HG03108 (cell line): ENCODE data around the gene GBP3.
"Not testable (repeated sequence)": the region's sequence is repeated elsewhere in the genome, so short reads cannot be mapped to it uniquely, and the experiment has no call there.

Source experiments
- ATAC-seq: cut with Tn5 transposase; IDR thresholded peaks from one replicate; pipeline ENCODE4 v1.9.1; 2021; ENCODE audit warnings: moderate library complexity; ENCODE audit not compliant: unreplicated experiment

The GBP3 gene

GRCh38 chr1:89041721-89042120, 19.1 kb upstream of the GBP3 start:
- ATAC-seq, result no peak

- peak; percentile 95 for ATAC-seq
Measured at GRCh38 chr1:89041119-89041641, 18.5 kb upstream of the GBP3 start.

- ATAC-seq, result no peak
Measured at GRCh38 chr1:89040315-89040626, 17.6 kb upstream of the GBP3 start.

- no peak for ATAC-seq
Measured at GRCh38 chr1:89037186-89037585, 14.5 kb upstream of the GBP3 start.

GRCh38 chr1:89035080-89035479, 12.4 kb upstream of the GBP3 start:
- ATAC-seq, result no peak

DNA sequence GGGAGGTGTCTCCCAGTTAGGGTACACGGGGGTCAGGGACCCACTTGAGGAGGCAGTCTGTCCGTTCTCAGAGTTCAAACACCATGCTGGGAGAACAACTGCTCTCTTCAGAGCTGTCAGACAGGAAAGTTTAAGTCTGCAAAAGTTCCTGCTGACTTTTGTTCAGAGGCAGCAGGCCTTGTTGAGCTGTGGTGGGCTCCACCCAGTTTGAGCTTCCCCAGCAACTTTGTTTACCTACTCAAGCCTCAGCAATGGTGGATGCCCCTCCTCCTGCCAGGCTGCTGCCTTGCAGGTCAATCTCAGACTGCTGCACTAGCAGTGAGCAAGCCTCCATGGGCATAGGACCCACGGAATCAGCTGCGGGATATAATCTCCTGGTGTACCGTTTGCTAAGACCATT, 11.3 kb upstream of the GBP3 start:
- ATAC-seq, result not testable (repeated sequence)

GRCh38 chr1:89029051-89029450, 6.4 kb upstream of the GBP3 start:
- ATAC-seq, result not testable (repeated sequence)

GRCh38 chr1:89025928-89026327, 3.3 kb upstream of the GBP3 start:
- ATAC-seq, result no peak

DNA sequence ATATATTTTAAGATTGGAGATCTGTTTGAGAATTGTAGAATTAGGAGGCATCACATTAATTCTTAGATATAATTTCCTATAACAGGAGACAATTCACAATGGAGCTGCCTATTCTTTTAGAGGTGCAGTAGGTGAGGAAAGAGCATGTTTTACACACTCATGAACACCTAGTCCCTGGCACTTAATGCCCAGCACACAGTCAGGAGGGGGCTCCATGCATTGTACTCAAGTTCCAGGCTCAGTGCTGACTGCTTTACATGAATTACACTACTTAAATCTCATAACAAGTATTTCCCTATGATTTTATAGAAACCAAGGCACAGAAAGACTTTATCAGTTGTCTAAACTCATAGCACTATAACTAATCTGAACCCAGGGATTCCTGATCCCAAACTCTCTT, 360 bp upstream of the GBP3 start:
- ATAC-seq, result no peak

DNA sequence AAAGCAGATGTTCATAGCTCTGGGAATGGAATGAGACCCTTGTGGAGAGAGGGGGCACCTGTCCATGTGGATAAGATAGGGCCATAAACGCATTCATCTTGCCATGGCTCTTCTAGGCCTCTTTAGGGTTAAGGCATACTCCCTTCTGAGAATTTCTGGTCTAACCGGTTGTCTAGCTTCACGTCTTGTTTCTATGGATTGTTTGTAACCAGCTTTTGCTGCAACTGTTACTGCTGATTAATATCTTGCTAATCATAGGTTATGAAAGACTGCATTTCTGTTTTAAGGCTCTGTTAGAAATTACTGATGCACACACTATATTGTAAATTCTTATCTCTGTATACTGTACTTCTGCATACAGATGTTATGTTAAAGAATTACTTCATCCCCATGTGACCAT, 4.3 kb downstream of the GBP3 start:
- not testable (repeated sequence) for ATAC-seq

DNA sequence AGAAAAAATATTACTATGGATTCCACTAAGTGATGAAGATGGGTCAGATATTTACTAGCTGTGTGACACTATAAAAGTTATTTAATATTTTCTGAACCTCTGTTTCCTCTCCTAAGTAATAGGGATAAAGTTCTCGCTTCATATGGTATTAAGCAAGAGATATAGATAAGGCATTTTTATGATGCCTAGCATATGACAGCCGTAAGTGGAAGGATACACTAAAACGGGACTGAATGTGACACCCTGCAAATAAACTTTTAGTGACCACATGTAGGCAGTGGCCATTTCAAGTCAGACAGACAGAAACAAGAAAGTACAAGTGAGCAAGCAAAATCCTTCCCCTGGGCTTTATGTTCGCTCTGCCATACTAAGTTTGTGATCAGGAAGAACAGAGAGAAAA, 14.2 kb downstream of the GBP3 start:
- ATAC-seq, result no peak

GRCh38 chr1:89005286-89006151, 17.1 kb downstream of the GBP3 start:
- no peak for ATAC-seq

DNA sequence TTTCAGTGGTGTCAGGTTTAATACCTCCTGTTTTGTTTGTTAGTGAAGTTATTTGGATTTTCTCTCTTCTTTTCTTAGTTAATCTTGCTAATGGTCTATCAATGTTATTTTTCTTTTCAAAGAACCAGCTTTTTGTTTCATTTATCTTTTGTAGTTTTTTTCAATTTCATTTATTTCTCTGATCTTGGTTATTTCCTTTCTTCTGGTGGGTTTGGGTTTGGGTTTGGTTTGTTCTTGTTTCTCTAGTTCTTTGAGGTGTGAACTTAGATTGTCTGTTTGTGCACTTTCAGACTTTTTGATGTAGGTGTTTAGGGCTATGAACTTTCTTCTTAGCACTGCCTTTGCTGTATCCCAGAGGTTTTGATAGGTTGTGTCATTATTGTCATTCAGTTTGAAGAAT, 20.5 kb downstream of the GBP3 start:
- not testable (repeated sequence) for ATAC-seq

- no peak for ATAC-seq
Measured at GRCh38 chr1:89001510-89001909, 21.2 kb downstream of the GBP3 start.

DNA sequence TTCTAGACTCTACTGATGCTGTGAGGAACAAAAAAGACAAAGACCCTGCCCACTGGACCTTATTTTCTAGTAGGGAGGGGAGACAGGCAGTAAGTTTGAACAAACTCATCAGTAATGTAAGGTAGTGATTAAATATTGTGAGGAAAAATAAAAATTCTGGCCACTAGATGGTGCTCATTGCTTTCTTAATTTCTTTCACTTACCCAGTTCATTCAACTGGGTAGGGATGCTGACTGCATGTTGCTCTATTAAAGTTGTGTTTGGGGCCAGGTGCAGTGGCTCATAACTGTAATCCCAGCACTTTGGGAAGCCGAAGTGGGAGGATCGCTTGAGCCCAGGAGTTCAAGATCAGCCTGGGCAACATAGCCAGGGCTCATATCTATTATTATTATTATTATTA, 23.9 kb downstream of the GBP3 start:
- peak; percentile 65 for ATAC-seq

- ATAC-seq, result no peak
Measured at GRCh38 chr1:88990426-88990825, 32.2 kb downstream of the GBP3 start.

DNA sequence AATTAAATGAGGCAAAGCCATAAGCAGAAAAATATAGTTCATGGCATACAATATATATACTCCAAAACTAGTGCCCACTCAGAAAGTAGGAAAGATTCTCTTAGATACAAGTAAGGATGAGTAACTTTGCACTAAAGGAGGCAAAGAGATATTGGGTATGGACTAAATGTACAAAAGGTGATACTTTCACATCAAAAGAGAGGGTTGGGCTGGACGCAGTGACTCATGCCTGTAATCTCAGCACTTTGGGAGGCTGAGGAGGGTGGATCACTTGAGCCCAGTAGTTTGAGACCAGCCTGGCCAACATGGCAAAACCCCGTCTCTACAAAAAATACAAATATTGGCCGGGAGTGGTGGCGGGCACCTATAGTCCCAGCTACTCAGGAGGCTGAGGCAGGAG, 37.0 kb downstream of the GBP3 start:
- ATAC-seq, result no peak

GRCh38 chr1:88985032-88985431, 37.6 kb downstream of the GBP3 start:
- no peak for ATAC-seq

DNA sequence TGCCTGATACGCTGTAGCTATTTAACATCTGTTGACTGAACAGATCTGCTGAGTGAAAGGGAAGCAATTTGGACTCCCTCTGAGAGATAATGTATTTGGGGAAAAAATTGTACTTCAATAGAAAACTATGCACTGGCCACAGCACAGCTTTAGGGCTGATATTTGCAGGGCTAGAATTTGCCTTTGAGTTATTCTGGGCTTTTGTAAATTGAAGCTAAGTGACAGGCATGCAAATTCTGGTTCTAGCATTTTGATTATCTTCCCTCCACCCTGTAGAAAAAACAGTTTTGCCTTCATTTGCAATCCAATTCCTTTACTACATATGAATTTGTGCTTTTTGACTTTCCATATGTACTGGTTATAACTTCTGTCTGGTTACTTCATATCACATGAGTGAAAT, 38.1 kb downstream of the GBP3 start:
- no peak for ATAC-seq

DNA sequence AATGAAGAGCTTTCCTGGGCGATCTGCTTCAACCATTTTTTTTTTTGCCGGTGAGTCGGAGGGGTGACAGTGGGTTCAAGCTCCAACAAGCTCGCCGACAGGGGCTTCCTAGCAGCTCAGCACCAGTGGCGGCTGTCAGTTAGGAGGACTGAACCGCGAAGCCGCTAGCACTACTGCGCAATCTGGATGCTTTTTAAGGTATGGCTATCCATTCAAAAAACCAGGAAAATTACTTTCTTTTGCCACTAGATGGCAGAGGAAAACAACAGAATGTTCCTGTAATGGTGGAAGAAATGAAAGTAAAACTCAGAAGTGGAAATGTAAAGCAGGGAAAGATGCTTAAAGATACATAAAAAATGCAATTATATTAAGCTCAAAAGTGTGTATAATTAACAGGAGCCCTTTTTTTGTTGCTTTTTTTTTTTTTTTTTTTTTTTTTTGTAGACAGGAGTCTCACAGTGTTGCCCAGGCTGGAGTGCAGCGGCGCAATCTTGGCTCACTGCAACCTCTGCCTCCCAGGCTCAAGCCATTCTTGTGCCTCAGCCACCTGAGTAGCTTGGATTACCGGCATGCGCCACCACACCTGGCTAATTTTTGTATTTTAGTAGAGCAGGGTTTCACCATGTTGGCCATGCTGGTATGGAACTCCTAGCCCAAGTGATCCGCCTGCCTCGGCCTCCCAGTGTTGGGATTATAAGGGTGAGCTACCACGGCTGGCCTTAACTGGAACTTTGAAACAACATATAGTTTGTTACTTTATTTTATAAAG, 38.7 kb downstream of the GBP3 start:
- no peak for ATAC-seq

DNA sequence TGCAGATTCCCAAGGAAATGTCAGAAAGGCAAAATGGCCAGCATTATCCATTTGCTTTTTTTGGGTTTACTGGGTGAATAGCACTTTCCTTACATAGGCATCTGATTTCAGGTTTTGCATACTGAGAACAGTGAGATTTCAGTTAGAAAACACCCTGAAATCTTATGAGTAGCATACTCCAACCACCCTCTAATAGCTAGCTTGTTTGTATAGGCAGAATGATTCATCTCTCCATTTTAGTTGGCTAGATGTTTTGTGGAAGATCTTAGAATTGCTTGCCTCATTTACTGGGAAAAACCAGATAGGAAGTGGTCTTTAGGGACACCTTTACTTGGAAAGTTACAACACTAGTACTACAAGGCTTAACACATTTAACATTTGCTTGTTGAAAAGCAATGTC, 40.6 kb downstream of the GBP3 start:
- no peak for ATAC-seq

GRCh38 chr1:88981506-88981905, 41.2 kb downstream of the GBP3 start:
- not testable (repeated sequence) for ATAC-seq
